Endometrium (tissue), 2 donors: Measurements from ENCODE around the gene HOXB6.

Experiments used
- FAIRE-seq: peaks from 2 replicates; lab custom pipeline; 2012; peaks lifted over from hg19 to GRCh38; lab: Jason Lieb, UNC
- donor health status: control.
- donor health status: control.

The HOXB6 gene

GRCh38 chr17:48552466-48553189 is 52.2 kb downstream of the HOXB6 start:
- no peak for FAIRE-seq

- no peak for FAIRE-seq
Observed at GRCh38 chr17:48551596-48552465, 53.0 kb downstream of the HOXB6 start.

GRCh38 chr17:48551214-48551555 is 53.6 kb downstream of the HOXB6 start:
- FAIRE-seq: no peak

- no peak for FAIRE-seq
Observed at GRCh38 chr17:48550502-48551213, 54.1 kb downstream of the HOXB6 start.

- no peak for FAIRE-seq
Observed at GRCh38 chr17:48549914-48550501, 54.8 kb downstream of the HOXB6 start.

GRCh38 chr17:48549281-48549630 is 55.5 kb downstream of the HOXB6 start:
- no peak for FAIRE-seq

- no peak for FAIRE-seq
Observed at GRCh38 chr17:48548523-48549280, 56.1 kb downstream of the HOXB6 start.

GRCh38 chr17:48547808-48548522 is 56.8 kb downstream of the HOXB6 start:
- no peak for FAIRE-seq

GRCh38 chr17:48546924-48547807 is 57.6 kb downstream of the HOXB6 start:
- FAIRE-seq: peak; percentile 76

- FAIRE-seq: no peak
Observed at GRCh38 chr17:48546137-48546923, 58.5 kb downstream of the HOXB6 start.
